Activated CD4-positive, CD25-positive, alpha-beta regulatory T cell treated with anti-CD3 and anti-CD28 coated beads, Interleukin-2, amount 50 U/mL, for 16 hours (primary cell): ENCODE measurements around the gene FAM98B.

Experiments
- DNase-seq: peaks from one replicate; pipeline ENCODE4 v3.0.0-alpha.2; 2020; ENCODE audit warnings: low read depth, low spot score

FAM98B gene

DNA sequence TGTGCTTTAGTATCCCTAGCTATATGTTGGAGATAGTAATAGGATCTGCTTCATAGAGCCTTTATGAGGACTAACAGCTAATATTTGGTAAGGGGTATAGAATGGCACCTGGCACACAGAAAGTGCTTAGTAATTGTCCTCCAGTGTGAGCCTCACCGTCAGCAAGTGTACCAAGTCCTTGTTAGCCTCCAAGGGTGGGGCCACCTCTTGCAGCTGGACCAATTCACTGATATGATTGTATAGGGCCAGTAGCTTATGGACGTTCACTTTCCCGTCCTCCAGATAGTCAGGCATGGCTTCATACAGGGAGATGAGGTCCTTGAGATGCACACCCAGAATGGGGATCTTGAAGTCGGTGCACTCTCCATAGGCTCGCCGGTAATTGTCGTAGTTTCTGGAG, 53.6 kb downstream of the FAM98B start:
- DNase-seq: no peak

DNA sequence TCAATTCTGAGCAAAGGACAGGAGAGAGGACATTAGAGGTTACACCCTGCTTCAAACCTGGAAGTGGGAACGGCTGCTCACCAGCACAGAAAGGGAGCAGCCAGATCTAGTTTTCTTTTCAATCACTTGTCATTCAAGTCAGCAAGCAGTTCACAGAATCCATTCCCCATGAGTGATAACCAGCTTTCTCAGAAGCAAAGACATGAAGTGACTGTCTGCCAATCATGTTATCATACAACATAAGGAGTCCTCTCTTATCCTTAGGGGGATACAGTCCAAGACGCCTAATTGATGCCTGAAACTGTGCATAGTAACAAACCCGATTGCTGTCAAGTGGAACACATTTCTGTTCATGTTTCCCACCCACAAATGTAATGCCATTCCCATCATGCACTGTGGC, 54.7 kb downstream of the FAM98B start:
- no peak for DNase-seq

DNA sequence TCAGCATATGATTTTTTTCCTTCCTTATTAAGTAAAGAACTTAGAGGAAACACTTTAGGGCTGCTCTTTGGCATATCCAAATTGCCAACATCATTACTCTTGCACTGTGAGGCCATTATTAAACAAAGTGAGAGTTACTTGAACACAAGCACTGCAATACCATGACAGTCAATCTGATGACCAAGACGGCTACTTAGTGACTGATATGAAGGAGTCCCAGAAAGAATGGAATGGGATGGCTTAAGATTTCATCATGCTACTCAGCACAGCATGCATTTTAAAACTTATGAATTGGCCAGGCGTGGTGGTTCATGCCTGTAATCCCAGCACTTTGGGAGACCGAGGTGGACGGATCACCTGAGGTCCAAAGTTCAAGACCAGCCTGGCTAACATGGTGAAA, 55.2 kb downstream of the FAM98B start:
- no peak for DNase-seq

DNA sequence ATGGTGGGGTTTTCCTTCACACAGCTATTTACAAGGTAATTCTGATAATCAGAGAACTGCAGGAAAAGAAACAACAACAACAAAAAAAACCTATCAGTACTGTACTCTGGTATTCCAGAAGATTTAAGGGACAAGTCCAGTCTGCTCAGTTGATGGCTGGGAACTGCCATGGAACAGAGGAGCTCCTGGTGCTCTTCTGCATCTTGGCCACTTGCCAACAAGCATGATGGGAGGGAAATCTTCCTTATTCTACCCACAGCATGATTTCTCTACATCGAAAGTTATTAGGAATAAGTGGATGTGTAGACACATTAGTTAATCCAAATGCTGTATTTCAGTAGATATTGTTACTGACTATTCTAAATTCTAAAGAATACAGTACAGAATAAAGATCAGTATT, 59.0 kb downstream of the FAM98B start:
- no peak for DNase-seq

DNA sequence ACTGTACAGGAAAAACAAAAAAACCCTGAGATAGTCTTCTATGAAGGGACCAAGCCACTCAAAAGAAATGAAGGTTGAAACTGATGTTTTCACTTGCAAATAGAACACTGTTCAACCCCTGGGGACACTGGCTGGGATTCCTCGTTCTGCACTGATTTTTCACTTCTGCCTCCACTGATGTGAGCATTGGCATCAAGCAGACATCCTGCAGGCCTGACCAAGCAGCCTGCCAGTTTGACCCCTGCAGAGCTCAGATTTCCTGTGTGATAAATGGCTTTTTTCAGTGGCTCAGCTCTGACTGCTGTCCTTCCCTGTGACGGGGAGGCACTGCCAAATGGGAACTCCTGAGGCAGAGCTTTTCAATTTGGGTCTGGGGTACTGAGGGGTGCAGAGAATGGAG, 60.7 kb downstream of the FAM98B start:
- DNase-seq: no peak

DNA sequence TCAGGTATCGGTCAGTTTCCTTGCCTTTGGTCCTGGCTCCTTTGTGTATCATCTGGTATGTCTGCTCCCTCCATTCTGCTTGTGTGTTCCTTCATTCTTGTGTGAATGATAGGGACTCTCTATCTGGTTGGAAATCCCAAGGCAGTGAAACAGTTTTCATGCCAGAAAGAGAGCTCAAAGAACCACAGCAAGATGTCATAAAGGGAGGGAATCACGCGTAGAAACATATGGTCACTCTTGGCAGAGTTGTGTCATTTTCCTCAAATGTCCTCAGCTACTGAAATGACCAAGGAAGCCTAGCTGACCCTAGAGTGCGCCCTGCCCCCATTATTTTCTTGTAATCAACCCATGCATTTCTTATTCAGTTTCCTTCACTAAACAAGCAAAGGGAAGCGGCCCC, 62.7 kb downstream of the FAM98B start:
- DNase-seq: no peak

DNA sequence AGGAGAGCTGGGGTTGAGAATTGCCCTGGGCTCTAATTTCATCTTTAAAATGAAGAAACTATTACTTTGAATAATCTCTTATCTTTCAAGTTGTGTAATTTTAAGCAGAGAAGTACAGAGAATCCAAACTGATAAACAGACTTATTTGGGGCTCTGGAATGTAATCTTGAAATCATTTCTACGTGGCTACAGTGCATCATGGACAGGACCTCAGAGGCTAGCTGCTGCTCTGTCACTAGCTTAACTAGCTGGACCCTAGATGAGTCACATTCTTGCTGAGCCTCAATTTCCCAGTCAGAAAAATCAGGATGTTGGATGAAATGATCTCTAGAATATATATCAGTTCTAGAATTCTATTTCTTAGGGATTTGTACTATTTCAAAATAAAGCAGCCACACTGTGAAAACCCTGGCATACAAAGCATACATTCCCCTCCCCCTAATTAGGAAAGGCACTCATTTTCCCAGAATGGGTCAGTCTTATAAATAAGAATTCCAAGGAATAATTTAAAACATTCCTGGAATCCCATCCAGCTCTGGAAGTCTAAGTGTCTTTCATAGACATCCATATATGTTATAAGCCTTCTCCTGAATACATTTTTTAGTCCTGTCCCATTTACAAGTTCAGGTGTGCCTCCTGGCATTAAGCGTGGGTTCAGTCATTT, 63.5 kb downstream of the FAM98B start:
- no peak for DNase-seq

DNA sequence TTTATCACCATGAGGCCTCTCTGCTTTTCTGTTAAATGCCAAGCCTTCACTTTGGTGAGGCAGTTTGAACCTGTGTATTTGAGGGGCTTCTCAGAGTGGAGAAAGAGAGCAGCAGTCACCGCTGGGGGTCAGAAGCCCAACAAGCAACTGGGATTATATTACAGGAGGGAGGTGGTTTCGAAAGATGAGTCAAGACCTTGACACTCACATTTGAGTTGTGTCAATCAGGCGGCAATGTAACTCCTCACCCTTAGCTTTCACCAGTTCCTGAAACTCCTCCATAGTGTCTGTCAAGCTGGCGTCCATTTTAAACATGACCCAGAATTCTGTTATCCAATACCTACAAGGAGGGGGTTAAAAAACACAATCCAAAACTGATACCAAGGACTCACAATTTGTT, 64.2 kb downstream of the FAM98B start:
- no peak for DNase-seq

DNA sequence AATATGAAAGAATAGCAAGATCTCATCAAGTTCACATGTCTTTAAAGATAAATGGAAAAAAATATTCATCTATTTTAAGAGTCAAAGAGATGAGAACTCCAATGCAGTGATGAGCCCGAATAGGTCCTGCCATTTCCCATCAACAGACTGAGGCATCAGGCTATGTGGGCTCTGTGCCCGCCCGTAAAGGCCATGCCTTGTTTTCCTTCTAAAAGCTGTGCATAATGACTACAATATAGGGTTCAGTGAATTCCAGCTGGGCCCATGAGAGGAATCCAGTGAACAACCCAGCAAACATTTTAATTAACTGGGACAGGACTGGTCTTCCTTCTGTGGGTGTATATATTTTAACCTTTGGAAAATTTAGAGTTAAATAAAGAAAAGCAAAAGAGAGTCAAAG, 66.1 kb downstream of the FAM98B start:
- no peak for DNase-seq

DNA sequence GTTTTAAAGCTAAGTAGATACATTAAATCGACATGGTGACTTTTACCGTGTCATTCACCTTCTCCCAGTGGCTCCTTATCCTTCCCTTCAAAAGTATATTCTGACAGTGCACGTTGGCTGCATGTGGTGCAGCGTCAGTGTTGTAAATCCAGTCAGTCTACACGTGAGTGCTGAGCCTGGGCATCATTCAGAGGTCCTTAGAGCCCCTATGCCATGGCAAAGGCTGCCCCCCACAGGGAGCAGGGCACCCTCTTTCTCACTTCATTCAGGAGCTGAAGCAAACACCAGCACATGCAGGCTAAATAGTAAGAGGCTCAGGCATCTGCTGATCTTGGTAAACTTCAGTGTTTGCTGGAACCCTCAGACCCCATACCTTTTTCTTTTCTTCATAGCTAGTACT, 67.4 kb downstream of the FAM98B start:
- DNase-seq: no peak

DNA sequence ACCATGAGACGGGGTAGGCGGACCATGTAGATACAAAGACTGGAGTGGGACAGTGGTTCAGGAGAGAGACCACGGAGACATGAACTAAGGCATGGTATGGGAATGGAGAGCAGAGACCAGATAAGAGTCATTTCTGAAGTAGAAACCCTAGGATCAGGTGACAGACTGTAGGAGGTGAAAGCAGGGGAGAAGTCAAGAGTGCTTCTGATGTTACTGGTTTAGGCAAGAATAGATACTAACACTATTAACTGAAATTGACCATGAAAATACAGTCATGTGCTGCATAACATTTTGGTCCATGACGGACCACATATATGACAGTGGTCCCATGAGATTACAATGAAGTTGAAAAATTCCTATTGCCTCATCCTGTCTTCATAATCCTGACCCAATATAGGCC, 69.0 kb downstream of the FAM98B start:
- no peak for DNase-seq

DNA sequence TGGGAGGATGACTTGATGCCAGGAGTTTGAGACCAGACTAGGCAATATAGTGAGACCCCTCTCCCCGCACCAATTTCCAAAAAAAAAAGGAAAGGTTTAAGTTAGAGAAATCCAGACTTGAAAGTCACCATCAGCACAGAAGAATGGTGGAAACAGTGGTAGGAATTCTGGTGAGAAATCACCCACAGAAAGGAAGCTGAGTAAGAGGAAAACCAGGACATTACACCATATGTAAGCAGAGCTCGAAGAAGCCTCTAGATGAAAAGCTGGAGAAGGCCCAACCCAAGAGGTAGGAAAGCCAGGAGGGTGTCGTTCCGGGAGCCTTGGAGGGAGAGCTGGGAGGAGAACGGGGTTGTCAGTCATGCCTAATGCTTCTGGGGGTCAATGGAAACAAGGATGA, 70.2 kb downstream of the FAM98B start:
- no peak for DNase-seq

DNA sequence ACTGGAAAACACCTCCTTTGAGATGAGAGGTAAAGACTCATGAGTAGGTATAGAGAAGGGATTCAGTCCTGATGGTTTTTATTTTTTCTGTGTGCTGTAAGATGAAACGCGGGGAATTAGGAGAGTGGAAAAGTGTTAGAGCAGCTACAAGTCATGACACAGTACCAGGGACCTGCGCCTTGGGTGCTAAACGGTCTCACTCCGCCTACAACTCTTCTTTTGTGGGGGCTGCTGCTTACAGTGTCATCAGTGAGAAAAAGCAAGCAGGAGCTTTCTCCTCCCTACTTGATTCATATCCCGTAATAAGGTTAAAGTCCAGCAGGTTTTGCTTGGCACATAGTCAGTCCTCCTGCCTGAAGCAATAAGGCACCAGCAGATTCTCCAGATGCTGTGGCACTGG, 71.6 kb downstream of the FAM98B start:
- no peak for DNase-seq

DNA sequence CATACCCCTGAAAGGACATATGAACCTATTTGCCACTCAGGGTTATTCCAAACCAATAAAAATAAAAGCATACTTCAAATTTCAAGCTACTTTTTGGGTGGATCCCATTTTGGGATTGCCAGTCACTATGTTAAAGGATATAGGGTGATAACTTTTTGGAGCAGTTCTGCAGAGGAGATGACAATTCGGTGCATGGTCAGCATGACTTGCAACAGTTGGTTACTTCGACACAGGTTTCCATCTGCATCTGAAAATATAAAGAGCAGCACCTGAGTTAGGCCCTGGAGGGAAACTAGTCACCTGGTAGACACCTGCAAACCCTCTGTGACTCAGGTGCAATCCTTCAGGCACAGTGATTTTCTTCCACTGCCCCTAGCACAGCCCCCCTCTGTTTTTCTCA, 72.2 kb downstream of the FAM98B start:
- DNase-seq: no peak

DNA sequence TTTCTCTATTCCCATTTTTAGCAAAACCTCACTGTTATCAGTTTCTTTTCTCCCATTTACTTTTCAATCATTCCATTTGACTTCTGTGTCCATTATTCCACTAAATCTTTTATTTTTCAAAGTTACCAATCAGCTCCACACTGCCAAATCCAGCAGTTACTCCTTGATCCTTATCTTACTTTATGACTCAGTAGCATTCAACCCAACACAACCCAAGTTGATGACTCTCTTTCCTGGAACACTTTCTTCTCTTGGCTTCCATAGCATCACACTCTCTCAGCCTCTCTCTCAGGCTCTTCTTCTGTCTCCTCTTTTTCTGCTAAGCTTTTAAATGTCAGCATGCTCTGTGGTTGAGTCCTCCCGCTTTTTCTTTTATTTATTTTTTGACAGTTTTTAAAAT, 74.4 kb downstream of the FAM98B start:
- DNase-seq: no peak

DNA sequence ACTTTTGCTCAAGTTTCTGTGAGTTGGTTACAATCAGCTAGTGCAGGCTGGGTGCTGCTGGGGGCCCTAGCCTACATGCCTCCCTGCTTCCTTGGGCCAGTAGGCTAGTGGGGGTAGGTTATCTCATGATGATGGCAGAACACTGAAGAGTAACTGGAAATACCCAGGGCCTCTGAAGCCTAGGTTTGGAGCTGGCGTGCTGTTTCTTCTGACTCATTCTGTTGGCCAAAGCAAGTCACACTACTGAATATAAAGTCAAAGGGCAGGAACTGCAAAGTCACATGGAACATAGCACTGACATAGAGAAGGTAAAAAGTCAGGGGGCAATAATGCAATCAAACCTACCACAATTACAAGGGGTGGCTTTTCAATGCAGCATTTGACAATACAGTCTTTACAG, 76.2 kb downstream of the FAM98B start:
- DNase-seq: no peak

DNA sequence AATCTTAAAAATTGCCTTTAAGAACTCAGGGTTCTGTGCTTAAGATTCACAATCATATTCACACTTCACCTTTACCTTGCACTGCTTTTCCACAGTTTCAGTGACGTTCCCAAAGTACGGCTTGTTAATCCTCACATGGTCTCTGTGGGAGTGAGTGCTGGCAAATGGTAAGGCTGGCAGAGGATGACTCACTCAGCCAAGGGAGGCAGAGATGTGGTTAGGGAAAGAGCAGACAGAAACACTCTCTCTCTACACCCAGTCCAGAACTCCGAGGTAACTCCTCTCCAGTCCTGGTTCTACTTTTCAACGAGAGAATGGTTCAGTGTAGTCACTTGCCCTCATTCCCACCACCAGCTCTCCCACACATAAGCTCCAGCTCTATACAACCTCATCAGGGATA, 77.6 kb downstream of the FAM98B start:
- no peak for DNase-seq

DNA sequence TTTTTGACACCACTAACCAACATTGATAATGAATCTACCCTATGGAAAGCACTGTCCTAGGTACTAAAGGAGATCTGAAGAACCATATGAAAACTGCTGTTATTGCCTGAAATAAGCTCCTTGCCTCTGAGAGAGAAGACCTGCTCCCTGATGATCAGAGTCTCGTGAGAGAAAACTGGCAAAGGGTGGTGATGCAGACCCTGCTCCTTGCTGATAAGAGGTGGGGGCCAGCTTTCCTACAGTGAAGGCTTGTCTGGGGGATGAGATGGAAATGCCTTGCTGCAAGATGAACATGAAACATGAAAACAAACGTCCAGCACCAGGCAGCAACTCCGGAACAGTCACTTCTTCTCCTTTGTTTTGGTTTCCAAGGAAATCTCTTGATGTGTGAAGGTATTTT, 78.8 kb downstream of the FAM98B start:
- DNase-seq: no peak

DNA sequence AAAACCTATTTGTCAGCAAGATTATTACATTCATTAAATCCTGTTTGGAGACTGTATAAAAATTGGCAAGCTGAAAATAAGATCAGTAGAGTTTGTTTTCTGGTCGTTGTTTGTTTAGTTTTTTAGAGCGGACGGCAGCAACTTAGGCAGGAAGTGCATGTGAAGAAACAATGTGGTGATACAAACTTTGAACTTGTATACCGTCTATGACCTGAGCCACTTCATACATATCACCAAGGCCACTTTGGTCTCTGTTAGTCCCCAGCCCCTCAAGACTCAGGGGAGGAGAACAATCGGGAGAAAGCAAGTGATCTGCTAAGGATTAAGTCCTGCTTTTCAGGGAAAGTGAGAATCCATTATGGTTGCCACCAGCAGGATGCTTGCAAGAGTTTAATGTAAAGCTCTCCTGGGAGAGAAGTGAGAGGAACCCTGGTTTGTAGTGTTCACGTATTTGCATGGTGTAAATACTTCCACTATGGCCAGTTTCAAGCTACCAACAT, 79.5 kb downstream of the FAM98B start:
- DNase-seq: no peak

DNA sequence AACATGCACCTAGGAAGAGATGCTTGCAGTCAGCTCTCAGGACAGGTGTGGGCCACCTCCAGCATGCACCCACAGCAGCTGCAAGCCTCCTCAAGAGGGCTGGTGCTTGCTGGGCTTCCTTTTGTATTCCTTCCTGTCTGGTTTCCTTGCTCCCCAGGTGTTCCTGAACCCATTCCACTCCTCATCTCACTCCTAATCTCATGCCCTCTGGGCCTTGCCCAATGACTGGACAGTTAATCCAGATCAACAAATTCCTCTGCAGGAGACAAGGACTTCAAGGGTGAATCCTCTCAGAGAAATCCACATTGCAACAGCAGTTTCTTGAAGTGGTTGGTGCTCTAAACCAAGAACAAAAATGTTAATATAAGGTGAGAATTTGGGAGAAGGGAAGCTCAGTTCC, 80.0 kb downstream of the FAM98B start:
- no peak for DNase-seq

DNA sequence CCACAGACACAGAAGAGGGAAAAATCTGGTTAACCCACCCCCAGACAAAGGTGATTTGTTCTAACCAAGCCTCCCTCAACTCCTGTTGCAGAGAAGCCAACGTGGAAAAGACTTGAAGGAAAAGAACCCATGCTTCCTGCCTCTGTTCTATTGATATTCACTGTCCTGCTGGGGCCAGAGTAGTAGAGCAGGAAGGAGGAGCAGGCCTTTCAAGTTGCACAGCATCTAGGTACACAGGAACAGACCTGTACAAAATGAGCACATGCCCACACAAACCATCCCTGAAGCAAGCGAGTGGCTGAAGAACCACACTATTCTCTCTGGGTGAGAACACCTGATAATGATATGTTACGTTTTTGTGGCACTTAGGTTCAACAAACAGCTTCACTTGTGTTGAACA, 80.8 kb downstream of the FAM98B start:
- DNase-seq: no peak

DNA sequence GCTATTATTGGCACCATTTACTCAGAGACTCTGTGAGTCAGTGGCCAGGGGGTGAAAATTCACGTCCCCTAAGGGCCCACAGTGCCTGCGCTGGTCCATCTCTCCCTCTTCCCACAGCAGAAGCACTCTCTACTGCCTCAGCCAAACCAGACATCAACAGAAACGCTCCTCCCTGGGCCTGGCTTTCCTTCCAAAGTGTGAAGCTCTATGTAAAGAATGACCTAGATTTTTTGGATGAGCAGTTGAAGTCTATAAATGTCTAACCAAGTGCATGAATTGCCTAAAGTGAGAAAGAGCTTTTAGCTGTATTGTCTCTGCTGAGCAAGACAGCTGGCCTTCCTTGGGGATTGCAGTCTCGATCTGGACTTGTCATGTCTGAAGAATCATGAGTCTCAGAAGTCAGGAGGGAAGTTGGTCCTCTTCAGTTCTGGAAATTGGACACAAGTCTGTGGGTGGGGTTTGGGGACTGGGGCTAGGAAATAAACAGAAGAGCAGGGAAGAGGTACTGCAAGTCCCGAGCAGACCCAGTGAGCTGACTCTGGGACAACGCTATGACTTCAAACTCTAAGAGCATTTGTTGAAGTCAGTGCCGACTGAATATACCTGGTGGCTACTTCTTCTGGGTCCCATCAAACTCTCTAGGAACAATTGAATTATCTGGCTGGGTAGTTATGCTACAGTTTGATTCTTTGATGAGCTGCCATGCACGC, 81.7 kb downstream of the FAM98B start:
- DNase-seq: no peak

DNA sequence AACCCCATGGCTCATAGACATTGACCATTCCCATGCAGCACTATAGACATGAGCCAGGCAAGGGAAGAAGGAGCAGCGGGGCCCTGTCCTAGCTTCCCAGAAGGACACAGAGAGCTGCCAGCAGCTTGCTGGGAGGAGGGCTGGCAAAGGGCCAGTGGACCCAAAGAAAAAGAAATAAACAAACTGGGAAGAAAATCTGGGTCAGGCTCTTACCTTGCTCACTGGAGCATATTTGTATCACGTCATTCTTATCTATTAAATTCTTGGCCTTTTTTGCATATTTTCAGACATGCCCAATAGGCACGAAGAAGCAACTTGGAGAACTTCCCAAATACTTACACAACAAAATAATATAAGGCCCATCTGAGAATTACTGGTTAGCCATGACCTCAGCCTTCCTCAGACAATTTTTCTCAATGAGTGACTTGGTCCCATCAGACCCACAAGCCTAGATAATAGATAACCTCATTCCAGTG, 82.3 kb downstream of the FAM98B start:
- DNase-seq: no peak
